ENCODE measurements around the gene RGS3.

The RGS3 gene

GRCh38 chr9:113464286-113464660 lies 746 bp downstream of the RGS3 start:
- Histone ChIP-seq H3K4me2 (ENCODE audit: low read length) (no peak overlapping the region), H3K9me3 (ENCODE audit: insufficient read depth, low read length) (no peaks in the 10 kb centered on the region), H3K36me3 (replicated peaks; ENCODE audit: low read depth, low read length) (no peaks in the 10 kb centered on the region), H3K27ac (ENCODE audit: low read length) (no peak overlapping the region), H3K4me3 (ENCODE audit: low read length) (no peak overlapping the region), H3K27me3 (ENCODE audit: low read depth, low read length) (no peaks in the 10 kb centered on the region), H3K79me2 (ENCODE audit: low read length) (no peaks in the 10 kb centered on the region), H2AFZ (ENCODE audit: low read depth, low read length) (no peak overlapping the region), H3K4me1 (ENCODE audit: low read length) (no peaks in the 10 kb centered on the region), H4K20me1 (ENCODE audit: insufficient read depth, low read length) (no peaks in the 10 kb centered on the region), H3K9ac (ENCODE audit: low read length) (no peak overlapping the region)
- TF ChIP-seq EZH2phosphoT487 (IDR thresholded peaks at IDR 0.05; ENCODE audit: low read depth): no peak
- TF ChIP-seq, protein P1, sequence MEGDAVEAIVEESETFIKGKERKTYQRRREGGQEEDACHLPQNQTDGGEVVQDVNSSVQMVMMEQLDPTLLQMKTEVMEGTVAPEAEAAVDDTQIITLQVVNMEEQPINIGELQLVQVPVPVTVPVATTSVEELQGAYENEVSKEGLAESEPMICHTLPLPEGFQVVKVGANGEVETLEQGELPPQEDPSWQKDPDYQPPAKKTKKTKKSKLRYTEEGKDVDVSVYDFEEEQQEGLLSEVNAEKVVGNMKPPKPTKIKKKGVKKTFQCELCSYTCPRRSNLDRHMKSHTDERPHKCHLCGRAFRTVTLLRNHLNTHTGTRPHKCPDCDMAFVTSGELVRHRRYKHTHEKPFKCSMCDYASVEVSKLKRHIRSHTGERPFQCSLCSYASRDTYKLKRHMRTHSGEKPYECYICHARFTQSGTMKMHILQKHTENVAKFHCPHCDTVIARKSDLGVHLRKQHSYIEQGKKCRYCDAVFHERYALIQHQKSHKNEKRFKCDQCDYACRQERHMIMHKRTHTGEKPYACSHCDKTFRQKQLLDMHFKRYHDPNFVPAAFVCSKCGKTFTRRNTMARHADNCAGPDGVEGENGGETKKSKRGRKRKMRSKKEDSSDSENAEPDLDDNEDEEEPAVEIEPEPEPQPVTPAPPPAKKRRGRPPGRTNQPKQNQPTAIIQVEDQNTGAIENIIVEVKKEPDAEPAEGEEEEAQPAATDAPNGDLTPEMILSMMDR (IDR thresholded peaks at IDR 0.05; ENCODE audit: low read depth, low read length): no peak

- H3K4me2 ChIP-seq (ENCODE audit: low read length): no peak overlapping the region
- TF ChIP-seq, protein P1 (IDR thresholded peaks at IDR 0.05; ENCODE audit: low read depth, low read length): no peak
- TF ChIP-seq EZH2phosphoT487 (IDR thresholded peaks at IDR 0.05; ENCODE audit: low read depth): no peak
- H3K27me3 ChIP-seq (ENCODE audit: low read depth, low read length): no peaks in the 10 kb centered on the region
- no peaks in the 10 kb centered on the region for H3K4me1 ChIP-seq (ENCODE audit: low read length)
- H3K9ac ChIP-seq (ENCODE audit: low read length): no peak overlapping the region
- H3K79me2 ChIP-seq (ENCODE audit: low read length): no peaks in the 10 kb centered on the region
- H4K20me1 ChIP-seq (ENCODE audit: insufficient read depth, low read length): no peaks in the 10 kb centered on the region
- no peak overlapping the region for H2AFZ ChIP-seq (ENCODE audit: low read depth, low read length)
- H3K27ac ChIP-seq (ENCODE audit: low read length): no peak overlapping the region
- no peak overlapping the region for H3K4me3 ChIP-seq (ENCODE audit: low read length)
- no peaks in the 10 kb centered on the region for H3K36me3 ChIP-seq (replicated peaks; ENCODE audit: low read depth, low read length)
- no peaks in the 10 kb centered on the region for H3K9me3 ChIP-seq (ENCODE audit: insufficient read depth, low read length)
These were observed 2.1 kb downstream of the RGS3 start for GRCh38 chr9:113465599-113466140.

DNA sequence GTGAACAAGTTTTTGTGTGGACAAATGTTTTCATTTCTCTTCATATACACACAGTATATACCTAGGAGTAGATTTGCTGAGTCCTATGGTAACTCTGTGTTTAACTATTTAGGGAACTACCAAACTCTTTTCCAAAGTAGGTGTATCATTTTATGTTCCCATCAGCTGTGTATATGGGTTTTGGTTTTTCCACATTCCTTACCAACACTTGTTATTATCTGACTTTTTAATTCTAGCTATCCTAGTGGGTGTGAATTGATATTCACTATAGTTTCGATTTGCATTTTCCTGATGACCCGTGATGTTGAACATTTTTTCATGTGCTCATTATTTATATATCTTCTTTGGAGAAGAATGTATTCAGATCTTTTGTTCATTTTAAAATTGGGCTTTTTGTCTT lies 3.7 kb downstream of the RGS3 start:
- Histone ChIP-seq H3K27me3 (ENCODE audit: low read depth, low read length) (peaks cover 3% of the 10 kb centered on the region), H3K4me2 (ENCODE audit: low read length) (no peak overlapping the region), H3K4me3 (ENCODE audit: low read length) (no peak overlapping the region), H3K4me1 (ENCODE audit: low read length) (no peaks in the 10 kb centered on the region), H4K20me1 (ENCODE audit: insufficient read depth, low read length) (no peaks in the 10 kb centered on the region), H3K79me2 (ENCODE audit: low read length) (no peaks in the 10 kb centered on the region), H3K9me3 (ENCODE audit: insufficient read depth, low read length) (no peaks in the 10 kb centered on the region), H3K9ac (ENCODE audit: low read length) (no peak overlapping the region), H3K36me3 (replicated peaks; ENCODE audit: low read depth, low read length) (no peaks in the 10 kb centered on the region), H2AFZ (ENCODE audit: low read depth, low read length) (no peak overlapping the region), H3K27ac (ENCODE audit: low read length) (no peak overlapping the region)
- TF ChIP-seq EZH2phosphoT487 (IDR thresholded peaks at IDR 0.05; ENCODE audit: low read depth): no peak
- TF ChIP-seq, protein P1 (IDR thresholded peaks at IDR 0.05; ENCODE audit: low read depth, low read length): no peak

GRCh38 chr9:113468716-113469448 lies 5.4 kb downstream of the RGS3 start:
- no peak overlapping the region for H3K27ac ChIP-seq (ENCODE audit: low read length)
- H3K9ac ChIP-seq (ENCODE audit: low read length): no peak overlapping the region
- H3K4me1 ChIP-seq (ENCODE audit: low read length): no peaks in the 10 kb centered on the region
- TF ChIP-seq, protein P1 (IDR thresholded peaks at IDR 0.05; ENCODE audit: low read depth, low read length): no peak
- TF ChIP-seq EZH2phosphoT487 (IDR thresholded peaks at IDR 0.05; ENCODE audit: low read depth): no peak
- no peak overlapping the region for H3K4me2 ChIP-seq (ENCODE audit: low read length)
- no peaks in the 10 kb centered on the region for H3K79me2 ChIP-seq (ENCODE audit: low read length)
- H3K27me3 ChIP-seq (ENCODE audit: low read depth, low read length): peaks cover 3% of the 10 kb centered on the region
- H2AFZ ChIP-seq (ENCODE audit: low read depth, low read length): no peak overlapping the region
- no peak overlapping the region for H3K4me3 ChIP-seq (ENCODE audit: low read length)
- H4K20me1 ChIP-seq (ENCODE audit: insufficient read depth, low read length): no peaks in the 10 kb centered on the region
- no peaks in the 10 kb centered on the region for H3K36me3 ChIP-seq (replicated peaks; ENCODE audit: low read depth, low read length)
- no peaks in the 10 kb centered on the region for H3K9me3 ChIP-seq (ENCODE audit: insufficient read depth, low read length)

Measured in OCI-LY3 (cell line).